ENCODE data around the gene ACYP2.

Gene ACYP2

DNA sequence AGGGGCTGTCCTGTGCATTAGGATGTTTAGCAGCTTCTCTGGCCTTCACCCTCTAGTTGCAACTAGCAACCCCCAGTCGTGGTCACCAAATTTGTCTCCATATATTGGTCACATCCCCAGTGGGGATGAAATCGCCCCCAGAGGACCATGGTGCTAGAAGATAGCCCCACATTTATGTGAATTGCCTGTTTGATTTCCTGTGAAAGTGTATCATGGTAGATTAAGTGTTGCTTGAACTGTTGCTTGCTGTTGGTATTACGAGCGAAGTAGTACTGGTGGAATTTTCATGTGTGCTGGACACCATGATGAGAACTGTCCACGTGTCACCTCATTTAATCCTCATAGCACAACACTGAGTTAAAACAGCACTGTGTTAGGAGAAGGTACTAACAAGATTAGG, 81.2 kb downstream of the ACYP2 start:
- Mint-ChIP-seq H3K27ac (no peak overlapping the region), H3K4me1 (peaks cover 3% of the 10 kb centered on the region), H3K4me3 (no peak overlapping the region), H3K9me3 (peaks cover 2% of the 10 kb centered on the region), H3K36me3 (peaks cover 2% of the 10 kb centered on the region), H3K27me3 (no peaks in the 10 kb centered on the region)
- no peak for DNase-seq (ENCODE audit: low spot score in 2 of 2)
- no peak for ATAC-seq (ENCODE audit: low read depth)

DNA sequence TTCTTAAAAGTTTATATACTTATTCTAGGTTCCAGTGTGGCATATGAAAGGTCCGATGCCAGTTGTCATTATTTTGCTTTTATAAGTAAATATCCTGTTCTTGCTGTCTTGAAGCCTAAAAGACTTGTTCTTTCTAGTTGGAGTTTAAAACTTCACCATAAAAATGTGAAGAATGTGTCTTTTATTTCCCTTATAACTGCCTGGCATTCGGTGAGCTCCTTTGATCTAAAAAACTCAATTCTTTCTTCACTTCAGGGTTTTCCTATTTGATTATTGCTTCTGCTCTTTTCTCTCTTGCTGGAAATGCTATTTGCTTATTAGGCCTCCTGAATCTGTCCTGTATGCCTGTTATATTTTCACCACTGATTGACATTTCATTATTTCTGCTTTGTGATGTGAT, 89.1 kb downstream of the ACYP2 start:
- no peaks in the 10 kb centered on the region for H3K27me3 Mint-ChIP-seq
- H3K27ac Mint-ChIP-seq = no peak overlapping the region

DNA sequence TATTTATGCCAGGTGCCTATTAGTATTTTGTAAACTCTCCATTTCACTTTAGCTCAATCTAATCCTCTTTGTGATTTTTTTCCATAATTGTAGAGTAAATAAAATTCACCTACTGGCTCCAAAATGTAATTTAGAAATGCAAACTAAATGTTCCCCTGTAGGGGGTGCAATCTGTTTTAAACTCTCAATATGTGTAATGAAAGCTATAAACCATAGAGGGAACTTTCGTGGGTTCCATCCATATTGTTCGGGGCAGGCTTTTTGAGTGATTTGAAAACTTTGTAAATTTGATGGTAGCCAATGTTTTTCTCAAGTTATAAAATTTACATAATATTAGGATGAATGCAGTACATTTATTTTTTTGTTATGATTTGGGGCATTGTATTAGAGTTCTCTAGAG, 91.2 kb downstream of the ACYP2 start:
- H3K27me3 Mint-ChIP-seq = no peaks in the 10 kb centered on the region
- H3K9me3 Mint-ChIP-seq = peaks cover under 1% of the 10 kb centered on the region
- peak; percentile 57 for ATAC-seq (ENCODE audit: low read depth)
- no peak for DNase-seq (ENCODE audit: low spot score in 2 of 2)
- H3K36me3 Mint-ChIP-seq = peaks cover 14% of the 10 kb centered on the region
- H3K4me1 Mint-ChIP-seq = no peaks in the 10 kb centered on the region
- no peak overlapping the region for H3K4me3 Mint-ChIP-seq
- no peak overlapping the region for H3K27ac Mint-ChIP-seq

More for the DNA sequence above, 89.1 kb downstream of the ACYP2 start:
- peaks cover 16% of the 10 kb centered on the region for H3K36me3 Mint-ChIP-seq
- DNase-seq (ENCODE audit: low spot score in 2 of 2) = no peak
- peaks cover 2% of the 10 kb centered on the region for H3K9me3 Mint-ChIP-seq
- H3K4me3 Mint-ChIP-seq = no peak overlapping the region
- H3K4me1 Mint-ChIP-seq = no peaks in the 10 kb centered on the region
- no peak for ATAC-seq (ENCODE audit: low read depth)

GRCh38 chr2:54207666-54208195, 92.3 kb downstream of the ACYP2 start:
- DNase-seq (ENCODE audit: low spot score in 2 of 2) = no peak
- ATAC-seq (ENCODE audit: low read depth) = no peak
- H3K36me3 Mint-ChIP-seq = peaks cover 12% of the 10 kb centered on the region
- no peaks in the 10 kb centered on the region for H3K27me3 Mint-ChIP-seq
- H3K27ac Mint-ChIP-seq = peak overlapping the region; percentile 36
- no peak overlapping the region for H3K4me3 Mint-ChIP-seq
- no peaks in the 10 kb centered on the region for H3K9me3 Mint-ChIP-seq
- H3K4me1 Mint-ChIP-seq = no peaks in the 10 kb centered on the region

GRCh38 chr2:54208364-54209240, 93.2 kb downstream of the ACYP2 start:
- no peak overlapping the region for H3K4me3 Mint-ChIP-seq
- H3K36me3 Mint-ChIP-seq = peaks cover 14% of the 10 kb centered on the region
- H3K27me3 Mint-ChIP-seq = no peaks in the 10 kb centered on the region
- ATAC-seq (ENCODE audit: low read depth) = no peak
- peak overlapping the region; percentile 36 for H3K27ac Mint-ChIP-seq
- DNase-seq (ENCODE audit: low spot score in 2 of 2) = no peak
- H3K9me3 Mint-ChIP-seq = peaks cover 3% of the 10 kb centered on the region
- H3K4me1 Mint-ChIP-seq = no peaks in the 10 kb centered on the region

- ATAC-seq (ENCODE audit: low read depth) (no peak), DNase-seq (ENCODE audit: low spot score in 2 of 2) (no peak)
- Mint-ChIP-seq H3K4me1 (no peaks in the 10 kb centered on the region), H3K36me3 (peaks cover 17% of the 10 kb centered on the region), H3K27me3 (no peaks in the 10 kb centered on the region), H3K27ac (no peak overlapping the region), H3K4me3 (no peak overlapping the region), H3K9me3 (peaks cover 7% of the 10 kb centered on the region)
These were observed 94.0 kb downstream of the ACYP2 start for GRCh38 chr2:54209379-54209778.

GRCh38 chr2:54212456-54212855, 97.0 kb downstream of the ACYP2 start:
- Mint-ChIP-seq H3K27ac (no peak overlapping the region), H3K27me3 (no peaks in the 10 kb centered on the region), H3K4me1 (no peaks in the 10 kb centered on the region), H3K36me3 (peaks cover 20% of the 10 kb centered on the region), H3K4me3 (no peak overlapping the region), H3K9me3 (peaks cover 7% of the 10 kb centered on the region)
- DNase-seq (ENCODE audit: low spot score in 2 of 2) = no peak
- no peak for ATAC-seq (ENCODE audit: low read depth)

DNA sequence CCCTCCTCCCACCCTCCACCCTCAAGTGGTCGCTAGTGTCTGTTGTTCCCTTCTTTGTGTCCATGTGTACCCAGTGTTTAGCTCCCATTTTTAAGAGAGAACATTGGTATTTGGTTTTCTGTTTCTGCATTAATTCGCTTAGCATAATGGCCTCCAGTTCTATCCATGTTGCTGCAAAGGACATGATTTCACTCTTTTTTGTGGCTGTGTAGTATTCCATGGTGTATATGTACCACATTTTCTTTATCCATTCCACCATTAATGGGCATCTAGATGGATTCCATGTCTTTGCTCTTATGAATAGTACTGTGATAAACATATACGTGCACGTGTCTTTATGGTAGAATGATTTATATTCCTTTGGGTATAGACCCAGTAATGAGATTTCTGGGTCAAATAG, 97.7 kb downstream of the ACYP2 start:
- no peak for DNase-seq (ENCODE audit: low spot score in 2 of 2)
- Mint-ChIP-seq H3K27me3 (no peaks in the 10 kb centered on the region), H3K9me3 (peaks cover 7% of the 10 kb centered on the region), H3K27ac (no peak overlapping the region), H3K36me3 (peaks cover 23% of the 10 kb centered on the region), H3K4me1 (peaks cover 3% of the 10 kb centered on the region), H3K4me3 (no peak overlapping the region)
- no peak for ATAC-seq (ENCODE audit: low read depth)

DNA sequence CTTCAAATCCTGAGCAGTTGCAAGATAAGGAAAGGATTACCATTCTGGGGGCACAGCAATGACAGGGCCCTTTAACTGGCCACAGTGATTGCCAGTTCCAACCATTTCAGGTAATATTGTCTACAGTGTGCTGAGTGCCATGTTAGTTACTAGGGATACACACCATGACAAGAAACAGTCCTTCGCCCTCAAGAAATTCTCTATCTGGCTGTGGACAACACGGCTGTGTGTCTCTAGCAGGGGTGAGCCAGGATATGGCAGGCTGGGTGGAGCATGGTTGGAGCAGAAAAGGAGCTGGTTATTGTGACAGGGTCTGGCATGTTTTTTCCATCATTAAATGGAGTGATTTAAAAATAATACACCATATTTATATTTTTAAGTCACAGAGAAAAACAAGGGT, 109.6 kb downstream of the ACYP2 start:
- Mint-ChIP-seq H3K4me3 (no peak overlapping the region), H3K27me3 (no peaks in the 10 kb centered on the region), H3K27ac (no peak overlapping the region), H3K36me3 (peaks cover 14% of the 10 kb centered on the region), H3K9me3 (no peaks in the 10 kb centered on the region), H3K4me1 (no peaks in the 10 kb centered on the region)
- DNase-seq (ENCODE audit: low spot score in 2 of 2) (no peak), ATAC-seq (ENCODE audit: low read depth) (no peak)

DNA sequence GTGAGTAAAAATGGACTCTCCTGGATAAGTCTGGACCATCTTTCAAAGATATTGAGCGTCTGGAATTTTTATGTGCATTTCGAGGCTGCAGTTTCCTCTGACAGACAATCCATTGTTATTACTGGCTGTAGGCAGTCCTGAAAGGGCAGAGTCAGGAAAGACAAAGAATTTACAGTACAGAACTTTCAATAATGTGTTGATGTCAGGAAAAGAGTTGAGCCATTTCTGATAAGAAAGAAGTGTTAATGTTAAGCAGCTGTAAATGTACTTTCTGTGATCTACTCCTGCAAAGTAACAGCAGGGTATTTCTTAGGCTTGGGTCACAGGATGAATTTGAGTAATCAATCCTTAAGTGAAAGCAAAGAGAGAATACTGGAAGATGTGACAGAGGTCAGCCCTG, 110.8 kb downstream of the ACYP2 start:
- DNase-seq (ENCODE audit: low spot score in 2 of 2) (no peak), ATAC-seq (ENCODE audit: low read depth) (no peak)
- H3K9me3 Mint-ChIP-seq = no peaks in the 10 kb centered on the region
- H3K36me3 Mint-ChIP-seq = peaks cover 17% of the 10 kb centered on the region
- no peaks in the 10 kb centered on the region for H3K27me3 Mint-ChIP-seq
- no peak overlapping the region for H3K27ac Mint-ChIP-seq
- H3K4me1 Mint-ChIP-seq = no peaks in the 10 kb centered on the region
- no peak overlapping the region for H3K4me3 Mint-ChIP-seq

DNA sequence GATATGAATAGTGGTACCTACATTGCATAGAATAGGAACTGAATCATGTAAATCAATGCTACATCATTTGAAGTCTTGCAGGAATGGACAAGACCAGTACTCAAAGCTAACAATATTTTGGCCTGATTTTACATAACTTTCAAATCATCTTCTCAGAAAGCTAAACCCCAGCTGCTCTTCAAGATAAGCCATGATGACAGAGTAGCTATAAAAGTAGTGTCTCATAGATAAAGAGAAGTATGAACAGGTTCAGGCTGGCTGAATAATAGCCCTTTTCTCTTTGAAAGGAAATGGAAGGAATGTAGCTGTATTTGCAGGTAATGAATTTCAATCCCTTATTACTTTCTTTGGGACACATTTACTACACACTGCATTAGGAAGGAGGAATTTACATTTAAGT, 112.4 kb downstream of the ACYP2 start:
- H3K27ac Mint-ChIP-seq = no peak overlapping the region
- DNase-seq (ENCODE audit: low spot score in 2 of 2) = no peak
- peaks cover 21% of the 10 kb centered on the region for H3K36me3 Mint-ChIP-seq
- no peaks in the 10 kb centered on the region for H3K27me3 Mint-ChIP-seq
- no peak overlapping the region for H3K4me3 Mint-ChIP-seq
- no peak for ATAC-seq (ENCODE audit: low read depth)
- no peaks in the 10 kb centered on the region for H3K4me1 Mint-ChIP-seq
- peaks cover 1% of the 10 kb centered on the region for H3K9me3 Mint-ChIP-seq

DNA sequence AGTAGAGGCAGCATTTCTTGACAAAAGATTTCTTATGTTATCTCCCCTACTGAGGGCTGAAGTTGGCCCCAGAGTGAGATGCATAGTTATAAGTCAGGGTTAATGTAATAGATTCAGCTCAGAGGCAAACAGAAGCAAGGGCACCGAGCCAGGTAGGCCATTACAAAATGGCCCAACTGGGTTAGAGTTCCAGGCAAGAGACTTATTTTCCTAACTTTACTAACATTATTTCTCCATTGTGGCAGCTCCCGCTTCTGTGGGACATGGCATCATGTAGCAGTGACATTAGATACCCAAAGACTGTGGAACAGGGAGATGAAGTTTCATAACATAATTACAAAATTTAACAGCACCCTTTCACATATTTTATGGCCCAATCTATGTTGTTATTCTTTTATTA, 113.5 kb downstream of the ACYP2 start:
- Mint-ChIP-seq H3K27ac (no peak overlapping the region), H3K27me3 (no peaks in the 10 kb centered on the region), H3K4me1 (no peaks in the 10 kb centered on the region), H3K36me3 (peaks cover 20% of the 10 kb centered on the region), H3K9me3 (peaks cover 1% of the 10 kb centered on the region), H3K4me3 (no peak overlapping the region)
- no peak for ATAC-seq (ENCODE audit: low read depth)
- DNase-seq (ENCODE audit: low spot score in 2 of 2) = no peak

DNA sequence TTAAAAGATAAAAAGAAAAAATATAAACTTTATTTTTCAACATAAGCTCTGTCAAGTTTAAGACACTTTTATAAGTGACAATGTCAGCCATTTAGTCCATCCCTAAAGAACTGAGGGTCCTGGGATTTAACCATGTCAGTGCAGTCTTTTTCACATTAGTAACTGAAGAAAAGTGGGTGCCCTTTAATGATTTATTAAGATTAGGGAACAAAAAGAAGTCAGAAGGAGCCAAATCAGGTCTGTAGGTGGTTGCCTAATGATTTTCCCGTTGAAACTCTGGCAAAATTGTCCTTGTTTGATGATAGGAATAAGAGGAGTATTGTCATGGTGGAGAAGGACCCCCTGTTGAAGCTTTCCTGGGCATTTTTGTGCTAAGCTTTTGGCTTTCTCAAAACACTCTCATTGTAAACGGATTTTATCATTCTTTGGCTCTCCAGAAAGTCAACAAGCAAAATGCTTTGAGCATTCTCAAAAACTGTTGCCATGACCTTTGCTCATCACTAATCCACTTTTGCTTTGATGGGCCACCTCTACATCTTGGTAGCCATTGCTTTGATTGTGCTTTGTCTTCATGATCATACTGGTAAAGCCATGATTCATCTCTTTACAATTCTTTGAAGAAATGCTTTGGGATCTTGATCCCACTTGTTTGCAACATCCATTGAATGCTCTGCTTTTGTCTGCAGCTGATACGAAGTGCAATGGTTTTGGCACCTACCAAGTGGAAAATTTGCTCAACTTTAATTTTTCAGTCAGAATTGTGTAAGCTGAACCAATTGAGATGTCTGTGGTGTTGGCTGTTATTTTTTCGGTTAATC, 118.6 kb downstream of the ACYP2 start:
- peaks cover 4% of the 10 kb centered on the region for H3K9me3 Mint-ChIP-seq
- no peak overlapping the region for H3K4me3 Mint-ChIP-seq
- ATAC-seq (ENCODE audit: low read depth) (no peak), DNase-seq (ENCODE audit: low spot score in 2 of 2) (no peak)
- no peak overlapping the region for H3K27ac Mint-ChIP-seq
- H3K4me1 Mint-ChIP-seq = no peaks in the 10 kb centered on the region
- no peaks in the 10 kb centered on the region for H3K27me3 Mint-ChIP-seq
- H3K36me3 Mint-ChIP-seq = peaks cover 16% of the 10 kb centered on the region

DNA sequence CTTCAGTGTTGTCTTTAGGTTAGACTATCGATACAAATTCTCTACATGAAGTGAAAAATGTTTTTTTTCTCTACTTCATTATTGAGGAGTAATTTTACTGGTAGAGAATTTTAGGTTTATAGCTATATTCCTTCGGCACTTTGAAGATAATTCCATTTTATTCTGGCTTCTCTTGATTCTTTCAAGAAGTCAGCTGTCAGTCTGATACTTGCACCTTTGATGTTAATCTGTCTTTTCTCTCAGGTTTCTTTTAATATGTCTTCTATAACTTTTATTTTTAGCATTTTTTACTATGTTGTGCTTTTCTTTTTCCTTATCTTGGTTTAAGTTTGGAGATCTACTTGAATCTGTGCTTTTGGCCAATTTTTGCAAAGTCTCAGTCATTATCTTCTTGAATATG, 122.0 kb downstream of the ACYP2 start:
- Mint-ChIP-seq H3K4me1 (no peaks in the 10 kb centered on the region), H3K36me3 (peaks cover 14% of the 10 kb centered on the region)

More for the DNA sequence above, 122.0 kb downstream of the ACYP2 start:
- no peak for ATAC-seq (ENCODE audit: low read depth)
- peaks cover 4% of the 10 kb centered on the region for H3K9me3 Mint-ChIP-seq
- no peak overlapping the region for H3K27ac Mint-ChIP-seq
- DNase-seq (ENCODE audit: low spot score in 2 of 2) = no peak
- H3K27me3 Mint-ChIP-seq = no peaks in the 10 kb centered on the region
- H3K4me3 Mint-ChIP-seq = no peak overlapping the region
